HG02763 (cell line): ENCODE data around the gene TDRD9.

Source experiments
- ATAC-seq: cut with Tn5 transposase; IDR thresholded peaks from one replicate; pipeline ENCODE4 v1.9.1; 2021; ENCODE audit warnings: mild to moderate bottlenecking, moderate library complexity; ENCODE audit not compliant: unreplicated experiment

TDRD9 gene

GRCh38 chr14:103891667-103892215 is 36.5 kb upstream of the TDRD9 start:
- ATAC-seq: no peak

GRCh38 chr14:103892247-103892646 is 36.0 kb upstream of the TDRD9 start:
- ATAC-seq: no peak

- ATAC-seq: no peak
Observed at GRCh38 chr14:103894034-103894722, 34.1 kb upstream of the TDRD9 start.

- ATAC-seq: no peak
Observed at GRCh38 chr14:103894723-103895059, 33.6 kb upstream of the TDRD9 start.

GRCh38 chr14:103896578-103896977 is 31.7 kb upstream of the TDRD9 start:
- no peak for ATAC-seq

- ATAC-seq: no peak
Observed at GRCh38 chr14:103897075-103897947, 30.9 kb upstream of the TDRD9 start.

- ATAC-seq: no peak
Observed at GRCh38 chr14:103898204-103898603, 30.1 kb upstream of the TDRD9 start.

- no peak for ATAC-seq
Observed at GRCh38 chr14:103898711-103899110, 29.5 kb upstream of the TDRD9 start.

GRCh38 chr14:103899316-103899715 is 28.9 kb upstream of the TDRD9 start:
- no peak for ATAC-seq

- ATAC-seq: no peak
Observed at GRCh38 chr14:103899833-103900232, 28.4 kb upstream of the TDRD9 start.

GRCh38 chr14:103904493-103905107 is 23.7 kb upstream of the TDRD9 start:
- no peak for ATAC-seq

GRCh38 chr14:103905842-103906456 is 22.3 kb upstream of the TDRD9 start:
- ATAC-seq: no peak

GRCh38 chr14:103908580-103908979 is 19.7 kb upstream of the TDRD9 start:
- no peak for ATAC-seq

GRCh38 chr14:103909531-103910261 is 18.6 kb upstream of the TDRD9 start:
- no peak for ATAC-seq

- no peak for ATAC-seq
Observed at GRCh38 chr14:103910262-103910935, 17.9 kb upstream of the TDRD9 start.

GRCh38 chr14:103910984-103911383 is 17.3 kb upstream of the TDRD9 start:
- ATAC-seq: no peak

GRCh38 chr14:103915616-103916015 is 12.6 kb upstream of the TDRD9 start:
- no peak for ATAC-seq

GRCh38 chr14:103916636-103917262 is 11.5 kb upstream of the TDRD9 start:
- no peak for ATAC-seq
